GM12801 (cell line): Measurements from ENCODE around the gene OR52E6.

ENCODE experiments used
- CTCF ChIP-seq: IDR thresholded peaks from one replicate; pipeline ENCODE4 v1.5.1; 2011; ENCODE audit warnings: control low read depth; ENCODE audit not compliant: insufficient read length; ENCODE audit errors: extremely low read depth

OR52E6 gene

GRCh38 chr11:5865826-5866225 lies 24.1 kb upstream of the OR52E6 start:
- TF ChIP-seq CTCF = no peak

GRCh38 chr11:5857590-5857989 lies 15.9 kb upstream of the OR52E6 start, which contains the start of gene OR52E8:
TSS of gene OR52E8 (minus strand) at chr11:5857690. CDS start at chr11:5857690, 0 bp downstream.
- no peak for TF ChIP-seq CTCF

GRCh38 chr11:5851002-5851401 lies 9.3 kb upstream of the OR52E6 start:
- TF ChIP-seq CTCF = no peak

- no peak for TF ChIP-seq CTCF
These were observed 6.0 kb upstream of the OR52E6 start for GRCh38 chr11:5847711-5848110.

- no peak for TF ChIP-seq CTCF
These were observed 5.0 kb upstream of the OR52E6 start for GRCh38 chr11:5846701-5847100.

GRCh38 chr11:5837695-5838094 lies 4.0 kb downstream of the OR52E6 start:
- TF ChIP-seq CTCF = no peak

- no peak for TF ChIP-seq CTCF
These were observed 8.3 kb downstream of the OR52E6 start for GRCh38 chr11:5833446-5833845.
